ACC112 (cell line): Measurements from ENCODE around the gene KASH5.

Source experiments
- H2AFZ ChIP-seq: fragments of 200-600 bp; sonication (generic); one replicate; pipeline ENCODE4 v1.6.0; 2017; ENCODE audit warnings: antibody characterized with exemption, low read length; ENCODE audit not compliant: unreplicated experiment
- H3K27ac ChIP-seq: fragments of 200-600 bp; sonication (generic); 2 replicates; pipeline ENCODE4 v1.5.1; 2014; ENCODE audit warnings: low read depth, mild to moderate bottlenecking, antibody characterized with exemption, low read length, moderate library complexity
- H3K27me3 ChIP-seq: fragments of 200-600 bp; sonication (generic); 2 replicates; pipeline ENCODE4 v1.6.1; 2014; ENCODE audit warnings: mild to moderate bottlenecking, antibody characterized with exemption, low read length, moderate library complexity, mixed read lengths; ENCODE audit not compliant: insufficient read depth
- H3K36me3 ChIP-seq: fragments of 200-600 bp; sonication (generic); 2 replicates; pipeline ENCODE4 v1.6.1; 2016; ENCODE audit warnings: mild to moderate bottlenecking, antibody characterized with exemption, low read length, moderate library complexity, mixed read lengths; ENCODE audit not compliant: insufficient read depth
- H3K4me1 ChIP-seq: fragments of 200-600 bp; sonication (generic); one replicate; pipeline ENCODE4 v1.6.1; 2016; ENCODE audit warnings: low read length, mixed read lengths; ENCODE audit not compliant: insufficient read depth, unreplicated experiment, control insufficient read depth
- H3K4me3 ChIP-seq: fragments of 200-600 bp; sonication (generic); 2 replicates; pipeline ENCODE4 v1.5.1; 2014; ENCODE audit warnings: mild to moderate bottlenecking, low read depth, low read length
- H3K79me2 ChIP-seq: fragments of 200-600 bp; sonication (generic); one replicate; pipeline ENCODE4 v1.6.0; 2016; ENCODE audit warnings: low read length; ENCODE audit not compliant: control insufficient read depth, unreplicated experiment, insufficient read depth

KASH5 gene

DNA sequence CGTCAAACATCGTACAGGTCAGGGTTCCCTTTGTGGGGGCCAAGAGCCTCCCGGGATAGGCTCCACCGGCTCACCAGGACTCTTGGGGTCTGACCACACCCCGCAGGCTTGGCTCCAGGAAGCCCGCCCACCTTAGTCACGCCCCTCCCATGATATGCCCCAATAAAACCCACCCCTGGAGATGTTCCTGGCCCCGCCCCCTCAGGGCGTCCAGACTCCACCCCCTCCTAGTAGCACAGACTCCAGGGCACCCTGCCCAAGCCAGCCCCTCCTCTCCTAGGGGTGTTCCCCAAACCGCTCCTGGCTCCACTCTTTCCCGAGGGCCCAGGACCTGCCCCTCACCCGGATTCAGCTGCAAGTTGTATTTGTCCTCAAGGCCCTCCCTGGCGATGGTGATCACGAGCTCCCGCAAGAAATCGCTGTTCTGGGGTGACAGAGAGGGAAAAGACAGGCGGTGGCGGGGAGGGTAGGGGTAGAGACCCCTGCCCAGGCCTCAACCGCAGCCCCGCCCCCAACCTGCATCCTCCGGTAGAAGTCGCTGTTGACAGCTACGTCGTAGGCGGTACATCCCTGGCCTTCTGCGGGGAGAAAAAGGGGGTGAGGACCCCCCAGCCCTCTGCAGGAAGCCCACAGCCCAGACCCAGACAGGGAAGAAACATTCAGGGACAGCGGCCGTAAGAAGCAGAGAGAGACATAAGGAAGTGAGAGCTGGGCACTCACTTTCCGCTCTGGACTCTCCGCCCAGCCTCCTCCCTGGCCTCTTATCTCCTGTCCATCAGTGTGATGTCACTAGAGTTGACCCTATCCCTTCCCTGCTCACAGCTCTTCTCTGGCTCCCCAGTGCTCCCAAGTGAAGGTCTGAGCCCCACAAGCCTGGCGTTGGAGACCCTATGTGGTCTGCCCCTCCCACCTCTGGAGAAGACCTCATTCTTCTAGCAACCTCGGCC is 59.7 kb downstream of the KASH5 start:
- Histone ChIP-seq H2AFZ (no peak overlapping the region), H3K4me1 (peaks cover 3% of the 10 kb centered on the region), H3K79me2 (peaks cover 8% of the 10 kb centered on the region), H3K27ac (no peak overlapping the region), H3K4me3 (no peak overlapping the region), H3K27me3 (no peaks in the 10 kb centered on the region), H3K36me3 (no peaks in the 10 kb centered on the region)

DNA sequence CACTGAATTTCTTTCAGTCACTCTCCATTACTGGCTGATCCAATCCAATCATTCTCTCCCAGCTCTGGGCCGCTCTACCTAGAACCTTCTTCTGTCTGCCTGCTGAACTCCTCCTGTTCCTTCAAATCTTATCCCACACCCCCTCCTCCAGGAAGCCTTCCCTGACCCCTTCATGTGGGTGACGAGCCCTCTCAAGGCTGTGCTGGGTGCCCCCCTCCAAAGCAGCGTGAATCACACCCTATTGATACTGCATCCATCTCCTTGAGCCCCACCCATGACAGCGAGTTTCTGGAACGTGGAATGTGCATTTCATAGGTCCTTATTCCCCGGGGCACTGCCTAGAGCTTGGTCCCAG is 60.4 kb downstream of the KASH5 start:
- Histone ChIP-seq H3K4me1 (peaks cover 3% of the 10 kb centered on the region), H3K4me3 (no peak overlapping the region), H3K79me2 (peaks cover 8% of the 10 kb centered on the region), H3K36me3 (no peaks in the 10 kb centered on the region), H3K27ac (no peak overlapping the region), H3K27me3 (no peaks in the 10 kb centered on the region), H2AFZ (no peak overlapping the region)

DNA sequence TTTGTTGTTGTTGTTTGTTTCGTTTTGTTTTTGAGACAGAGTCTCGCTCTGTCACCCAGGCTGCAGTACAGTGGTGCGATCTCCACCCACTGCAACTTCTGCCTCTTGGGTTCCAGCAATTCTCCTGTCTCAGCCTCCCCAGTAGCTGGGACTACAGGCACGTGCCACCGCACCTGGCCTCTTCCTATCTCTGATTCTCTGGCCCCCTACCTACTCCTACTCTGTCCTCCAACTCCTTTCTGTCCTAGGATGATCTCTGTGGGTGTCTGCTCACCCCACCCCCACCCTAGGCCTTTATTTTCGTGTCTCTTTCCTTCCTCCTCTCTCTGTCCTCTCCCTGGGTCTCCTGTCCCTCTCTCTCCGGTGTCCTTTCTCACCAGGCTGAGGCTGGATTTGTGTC is 62.4 kb downstream of the KASH5 start:
- H3K4me1 ChIP-seq, result peaks cover 3% of the 10 kb centered on the region
- H3K36me3 ChIP-seq, result no peaks in the 10 kb centered on the region
- no peak overlapping the region for H3K27ac ChIP-seq
- H3K4me3 ChIP-seq, result peak overlapping the region; percentile 80
- H3K79me2 ChIP-seq, result peaks cover 14% of the 10 kb centered on the region
- no peaks in the 10 kb centered on the region for H3K27me3 ChIP-seq
- H2AFZ ChIP-seq, result no peak overlapping the region

DNA sequence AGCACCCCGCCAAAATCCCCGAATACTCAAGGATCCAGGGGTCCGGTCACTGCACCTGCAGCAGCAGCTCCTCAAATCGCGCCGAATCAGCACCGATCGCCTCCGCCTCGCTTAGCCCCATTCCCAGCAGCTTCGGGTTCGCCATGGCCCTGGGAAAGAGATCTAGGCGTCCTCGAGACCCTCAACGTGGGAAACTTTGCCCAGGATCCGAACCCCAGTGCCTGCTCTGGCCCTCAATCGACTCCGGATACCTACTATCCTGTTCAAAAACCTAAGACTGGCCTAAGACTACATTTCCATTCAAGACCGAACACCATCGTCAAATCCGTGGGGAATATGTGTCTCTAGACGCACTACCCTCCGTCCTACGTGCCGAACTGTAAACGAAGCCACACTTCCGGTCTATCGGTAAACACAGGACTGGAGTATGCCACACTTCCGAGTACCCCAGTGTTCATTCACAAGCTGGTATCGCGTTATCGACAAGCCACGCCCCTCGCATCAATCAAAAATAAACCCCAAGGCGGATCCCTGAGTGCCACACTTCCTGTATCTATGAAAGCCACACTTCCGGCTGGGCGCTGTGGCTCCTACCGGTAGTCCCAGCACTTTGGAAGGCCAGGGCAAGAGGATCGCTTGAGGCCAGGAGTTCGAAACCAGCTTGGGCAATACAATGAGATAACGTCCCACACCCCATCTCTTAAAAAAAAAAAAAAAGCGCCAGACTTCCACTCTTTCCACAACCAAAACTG is 63.6 kb downstream of the KASH5 start, which contains the start of gene PIH1D1:
PIH1D1 (minus strand) TSS at position 385 of the 752 bp plus-strand sequence; CDS start at position 145, 240 bp downstream.
- no peaks in the 10 kb centered on the region for H3K36me3 ChIP-seq
- H2AFZ ChIP-seq, result no peak within 1 kb of the TSS
- peaks cover 3% of the 10 kb centered on the region for H3K4me1 ChIP-seq
- H3K27ac ChIP-seq, result peak within 1 kb of the TSS; percentile 98
- peak within 1 kb of the TSS; percentile 99 for H3K4me3 ChIP-seq
- H3K79me2 ChIP-seq, result peaks cover 14% of the 10 kb centered on the region
- H3K27me3 ChIP-seq, result no peaks in the 10 kb centered on the region

DNA sequence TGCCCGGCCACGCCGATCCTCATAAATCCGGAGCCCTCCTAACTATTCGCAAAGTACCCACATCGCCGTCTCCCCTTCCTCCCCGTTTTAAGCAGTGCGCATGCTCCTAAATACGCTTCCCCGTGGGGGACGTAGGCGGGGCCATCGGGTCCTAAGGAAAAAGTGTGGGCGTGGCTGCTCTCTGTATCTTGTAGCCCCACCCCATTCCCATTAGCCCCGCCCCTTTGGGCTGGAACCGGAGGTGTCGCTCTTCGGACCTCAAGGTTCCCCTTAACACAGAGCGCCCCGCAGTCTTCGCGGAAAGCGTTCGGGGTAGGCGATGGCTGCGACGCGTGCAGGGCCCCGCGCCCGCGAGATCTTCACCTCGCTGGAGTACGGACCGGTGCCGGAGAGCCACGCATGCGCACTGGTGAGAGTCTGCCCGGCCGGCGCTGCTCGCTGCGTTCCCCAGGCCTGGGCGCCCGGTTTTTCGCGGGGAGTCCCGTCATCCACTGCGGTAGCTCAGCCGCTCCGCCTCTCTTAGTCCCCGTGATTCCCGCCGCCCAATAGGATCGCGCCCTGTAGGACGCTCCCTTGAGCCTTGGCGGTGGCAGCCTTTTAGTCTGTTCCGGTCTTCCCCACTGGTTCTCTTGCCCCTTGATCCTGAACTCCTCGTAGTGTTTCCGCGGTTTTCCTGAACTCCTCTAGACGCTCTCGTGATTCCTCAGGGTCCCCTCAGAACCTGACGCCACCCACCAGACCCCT is 65.1 kb downstream of the KASH5 start, which contains the start of gene ALDH16A1:
ALDH16A1 (plus strand) TSS at position 213 of the 744 bp plus-strand sequence; CDS start at position 320, 107 bp downstream.
- H3K4me3 ChIP-seq, result peak within 1 kb of the TSS; percentile 99
- peak within 1 kb of the TSS; percentile 98 for H3K27ac ChIP-seq
- no peaks in the 10 kb centered on the region for H3K27me3 ChIP-seq
- H3K79me2 ChIP-seq, result peaks cover 14% of the 10 kb centered on the region
- H3K36me3 ChIP-seq, result no peaks in the 10 kb centered on the region
- peak within 1 kb of the TSS; percentile 83 for H2AFZ ChIP-seq
- peaks cover 3% of the 10 kb centered on the region for H3K4me1 ChIP-seq

DNA sequence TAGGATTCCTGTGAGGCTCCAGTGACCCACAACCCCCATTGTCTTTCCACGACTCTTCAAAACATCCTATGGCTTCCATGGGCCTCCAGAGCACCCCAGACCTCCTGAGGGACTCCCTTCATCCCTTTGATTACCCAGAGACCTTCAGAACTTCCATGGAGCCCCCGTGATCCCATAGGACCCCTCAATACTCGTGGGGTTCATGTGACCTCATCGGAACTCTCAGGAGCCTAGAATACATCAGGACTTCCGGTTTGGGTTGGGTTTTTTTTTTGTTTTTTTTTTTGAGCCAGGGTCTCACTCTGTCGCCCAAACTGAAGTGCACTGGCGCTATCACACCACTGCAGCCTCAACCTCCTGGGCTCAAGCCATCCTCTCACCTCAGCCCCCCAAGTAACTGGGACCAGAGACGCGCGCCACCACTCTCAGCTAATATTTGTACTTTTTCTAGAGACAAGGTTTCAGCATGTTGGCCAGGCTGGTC is 65.8 kb downstream of the KASH5 start:
- H3K36me3 ChIP-seq, result no peaks in the 10 kb centered on the region
- H3K27me3 ChIP-seq, result no peaks in the 10 kb centered on the region

DNA sequence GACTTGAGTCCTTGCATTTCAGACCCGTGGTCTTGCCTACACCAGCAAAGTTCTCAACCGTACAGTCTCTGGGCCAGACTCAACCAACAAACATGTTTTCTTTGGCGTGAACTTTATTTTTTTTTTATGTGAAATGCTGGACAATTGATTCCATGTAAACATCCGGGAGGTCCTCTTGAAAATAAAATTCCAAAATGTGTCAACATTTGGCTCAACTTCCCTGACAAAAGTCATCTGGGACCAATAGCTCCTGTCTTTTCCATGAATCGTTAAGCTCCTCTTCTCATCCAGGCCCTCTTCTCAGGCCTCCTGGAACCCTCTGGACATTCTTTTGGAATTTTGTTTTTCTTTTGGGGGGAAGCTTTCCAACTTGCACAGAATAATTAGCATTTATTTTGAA is 67.7 kb downstream of the KASH5 start:
- H3K4me1 ChIP-seq, result no peaks in the 10 kb centered on the region
- no peaks in the 10 kb centered on the region for H3K27me3 ChIP-seq
- H3K4me3 ChIP-seq, result no peak overlapping the region
- H3K36me3 ChIP-seq, result no peaks in the 10 kb centered on the region
- peak overlapping the region; percentile 60 for H3K27ac ChIP-seq
- no peak overlapping the region for H2AFZ ChIP-seq
- H3K79me2 ChIP-seq, result peaks cover 7% of the 10 kb centered on the region

More for the DNA sequence above, 65.8 kb downstream of the KASH5 start:
- Histone ChIP-seq H3K79me2 (peaks cover 14% of the 10 kb centered on the region), H3K27ac (peak overlapping the region; percentile 98), H3K4me1 (peaks cover 3% of the 10 kb centered on the region), H3K4me3 (peak overlapping the region; percentile 99), H2AFZ (no peak overlapping the region)

DNA sequence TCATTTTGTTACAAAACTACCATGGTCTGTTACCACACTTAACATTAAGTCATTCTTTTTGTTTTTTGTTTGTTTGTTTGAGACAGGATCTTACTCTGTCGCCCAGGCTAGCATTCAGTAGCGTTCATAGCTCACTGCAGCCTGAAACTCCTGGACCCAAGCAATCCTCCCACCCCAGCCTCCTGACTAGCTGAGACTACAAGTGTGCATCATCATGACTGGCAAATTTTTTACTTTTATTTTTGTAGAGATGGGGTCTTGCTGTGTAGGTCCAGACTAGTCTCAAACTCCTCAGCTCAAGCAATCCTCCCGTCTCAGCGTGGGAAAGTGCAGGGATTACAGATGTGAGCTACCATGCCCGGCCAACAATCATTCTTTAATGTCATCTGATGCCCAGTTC is 68.3 kb downstream of the KASH5 start:
- peak overlapping the region; percentile 60 for H3K27ac ChIP-seq
- no peaks in the 10 kb centered on the region for H3K27me3 ChIP-seq
- H3K4me1 ChIP-seq, result no peaks in the 10 kb centered on the region
- H3K79me2 ChIP-seq, result peaks cover 6% of the 10 kb centered on the region
- H3K36me3 ChIP-seq, result no peaks in the 10 kb centered on the region
- no peak overlapping the region for H3K4me3 ChIP-seq
- H2AFZ ChIP-seq, result no peak overlapping the region

DNA sequence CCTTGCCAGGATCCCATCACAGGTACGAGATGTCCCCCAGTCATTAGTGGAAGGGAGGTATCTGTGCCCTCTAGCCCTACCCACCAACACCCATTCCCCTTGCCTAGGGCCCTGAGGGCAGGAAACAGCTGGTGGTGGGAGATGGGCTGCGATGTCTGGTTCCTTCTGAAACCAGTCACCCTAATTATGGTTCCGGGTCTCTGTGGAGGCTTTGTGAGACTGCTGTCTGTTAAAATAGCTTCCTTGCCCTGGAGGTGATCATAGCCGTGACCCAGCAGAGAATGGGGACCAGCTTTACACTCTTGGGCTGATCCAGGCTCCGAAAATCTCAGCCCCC is 70.5 kb downstream of the KASH5 start:
- no peak overlapping the region for H2AFZ ChIP-seq
- peaks cover 6% of the 10 kb centered on the region for H3K79me2 ChIP-seq
- no peaks in the 10 kb centered on the region for H3K27me3 ChIP-seq
- H3K4me1 ChIP-seq, result no peaks in the 10 kb centered on the region
- no peaks in the 10 kb centered on the region for H3K36me3 ChIP-seq
- H3K4me3 ChIP-seq, result no peak overlapping the region
- no peak overlapping the region for H3K27ac ChIP-seq

DNA sequence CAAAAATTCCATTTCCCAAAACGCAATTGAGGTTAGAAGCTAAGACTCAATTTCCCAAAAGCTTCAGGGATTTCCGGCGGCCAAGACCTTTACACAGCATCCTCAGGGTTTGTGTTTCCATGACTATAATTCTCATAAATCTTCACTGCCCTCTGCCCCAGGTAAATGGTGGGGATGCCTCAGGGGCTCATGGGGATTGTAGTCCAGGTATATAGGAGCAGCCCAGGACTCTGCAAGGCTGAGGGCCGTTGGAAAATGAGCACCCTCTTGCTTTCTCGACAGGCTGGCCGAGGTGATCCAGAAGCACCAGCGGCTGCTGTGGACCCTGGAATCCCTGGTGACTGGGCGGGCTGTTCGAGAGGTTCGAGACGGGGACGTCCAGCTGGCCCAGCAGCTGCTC is 71.3 kb downstream of the KASH5 start:
- peaks cover 3% of the 10 kb centered on the region for H3K79me2 ChIP-seq
- no peak overlapping the region for H2AFZ ChIP-seq
- no peaks in the 10 kb centered on the region for H3K36me3 ChIP-seq
- H3K4me1 ChIP-seq, result no peaks in the 10 kb centered on the region
- H3K27ac ChIP-seq, result no peak overlapping the region
- H3K4me3 ChIP-seq, result no peak overlapping the region
- H3K27me3 ChIP-seq, result no peaks in the 10 kb centered on the region
